Measurements from ENCODE around the gene TSPAN9. TPM values are rescaled to one million over a fixed set of nuclear protein-coding genes. Genes with fewer than 3 reads are reported as not detected.

The TSPAN9 gene
- total and polyA plus RNA-seq, 11 donors, result 70.0 to 387 (median 151) TPM

- intact Hi-C loops (cut with DNase I), result loop anchor here in 1 of 10 donors (10.0 kb wide), 1 partner anchor 480 kb away; no protein-coding TSS in a partner anchor
- no peak overlapping the region for H3K4me3 ChIP-seq
- no peaks in the 10 kb centered on the region for H3K9me3 ChIP-seq
- H3K27me3 ChIP-seq, result no peaks in the 10 kb centered on the region
- ATAC-seq, result peak; percentile 25 to 59 (median 40)
- 49 to 75% (median 58%) methylated on average over 4 to 15 of the region's 15 CpGs for WGBS, 4 donors
- H3K4me1 ChIP-seq, result peaks cover 0 to 37% (median 29%) of the 10 kb centered on the region in 12 donors
- H3K36me3 ChIP-seq, result peaks cover 0 to 20% (median 0%) of the 10 kb centered on the region in 9 donors
- H3K27ac ChIP-seq, result peak overlapping the region in 6 of 12 donors; percentile 5 to 66 (median 46)
- peak in 2 of 5 donors; percentile 59 to 61 for DNase-seq
- TF ChIP-seq POLR2A (IDR thresholded peaks at IDR 0.05) (no peak), CTCF (IDR thresholded peaks at IDR 0.05) (no peak)
Measured at GRCh38 chr12:3294481-3294911, 217.3 kb downstream of the TSPAN9 start.

GRCh38 chr12:3295225-3295624, 218.0 kb downstream of the TSPAN9 start:
- no peaks in the 10 kb centered on the region for H3K9me3 ChIP-seq
- no peak for DNase-seq
- 88 to 93% (median 91%) methylated on average over 2 to 8 of the region's 8 CpGs for WGBS, 4 donors
- no peaks in the 10 kb centered on the region for H3K27me3 ChIP-seq
- H3K4me1 ChIP-seq, result peaks cover 0 to 44% (median 36%) of the 10 kb centered on the region in 12 donors
- intact Hi-C loops (cut with DNase I), result loop anchor here in 1 of 10 donors (10.0 kb wide), 1 partner anchor 480 kb away; no protein-coding TSS in a partner anchor
- H3K36me3 ChIP-seq, result peaks cover 0 to 14% (median 0%) of the 10 kb centered on the region in 9 donors
- peak overlapping the region in 3 of 12 donors; percentile 15 to 66 (median 64) for H3K27ac ChIP-seq
- TF ChIP-seq CTCF (IDR thresholded peaks at IDR 0.05) (no peak), POLR2A (IDR thresholded peaks at IDR 0.05) (no peak)
- no peak overlapping the region for H3K4me3 ChIP-seq
- peak in 1 of 4 donors; percentile 0 for ATAC-seq

- H3K27ac ChIP-seq, result peak overlapping the region in 5 of 12 donors; percentile 15 to 64 (median 39)
- ATAC-seq (peak in 3 of 4 donors; percentile 2 to 11 (median 2)), DNase-seq (peak in 4 of 5 donors; percentile 58 to 71 (median 68))
- H3K9me3 ChIP-seq, result no peaks in the 10 kb centered on the region
- TF ChIP-seq POLR2A (IDR thresholded peaks at IDR 0.05) (no peak), CTCF (IDR thresholded peaks at IDR 0.05) (no peak)
- H3K4me3 ChIP-seq, result no peak overlapping the region
- intact Hi-C loops (cut with DNase I), result loop anchor here in 1 of 10 donors (10.0 kb wide), 1 partner anchor 479 kb away; no protein-coding TSS in a partner anchor
- H3K4me1 ChIP-seq, result peaks cover 0 to 50% (median 42%) of the 10 kb centered on the region in 12 donors
- H3K27me3 ChIP-seq, result no peaks in the 10 kb centered on the region
- 44 to 50% (median 50%) methylated on average over 15 to 16 of the region's 16 CpGs for WGBS, 4 donors
- peaks cover 0 to 13% (median 0%) of the 10 kb centered on the region in 9 donors for H3K36me3 ChIP-seq
Measured at GRCh38 chr12:3295646-3296408, 218.6 kb downstream of the TSPAN9 start.

DNA sequence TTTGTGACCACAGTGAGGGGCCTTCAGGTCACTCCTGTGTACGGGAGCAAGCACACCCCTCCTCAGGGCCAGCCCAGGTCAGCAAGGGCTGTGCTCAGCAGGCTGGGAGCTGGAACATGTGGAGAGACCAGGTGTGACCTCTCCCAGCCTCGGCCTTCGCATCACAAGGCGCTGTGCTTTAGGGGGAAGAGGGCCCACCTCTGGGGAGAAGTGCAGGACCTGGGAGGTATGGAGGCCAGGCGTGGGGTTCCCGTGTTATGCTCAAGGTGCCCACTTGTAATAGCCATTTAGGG, 219.2 kb downstream of the TSPAN9 start:
- peaks cover 0 to 52% (median 44%) of the 10 kb centered on the region in 12 donors for H3K4me1 ChIP-seq
- intact Hi-C loops (cut with DNase I), result loop anchor here in 1 of 10 donors (10.0 kb wide), 1 partner anchor 478 kb away; no protein-coding TSS in a partner anchor
- H3K36me3 ChIP-seq, result peaks cover 0 to 13% (median 0%) of the 10 kb centered on the region in 9 donors
- H3K4me3 ChIP-seq, result no peak overlapping the region
- WGBS, 4 donors, result 89 to 100% (median 93%) methylated on average over 2 to 6 of the region's 6 CpGs
- H3K9me3 ChIP-seq, result no peaks in the 10 kb centered on the region
- ATAC-seq (no peak), DNase-seq (no peak)
- H3K27ac ChIP-seq, result no peak overlapping the region
- no peaks in the 10 kb centered on the region for H3K27me3 ChIP-seq
- TF ChIP-seq CTCF (IDR thresholded peaks at IDR 0.05) (no peak), POLR2A (IDR thresholded peaks at IDR 0.05) (no peak)

Measured in heart left ventricle (tissue), 16 donors.